ENCODE measurements around the gene AACS. TPM values are rescaled to one million over a fixed set of nuclear protein-coding genes. Genes with fewer than 3 reads are reported as not detected.

The AACS gene
- total and polyA plus RNA-seq, 2 of the 13 experiments (the other 11 are each of a cell fraction or from before 2014, with no cell fraction given): 23.3 to 28.8 TPM

DNA sequence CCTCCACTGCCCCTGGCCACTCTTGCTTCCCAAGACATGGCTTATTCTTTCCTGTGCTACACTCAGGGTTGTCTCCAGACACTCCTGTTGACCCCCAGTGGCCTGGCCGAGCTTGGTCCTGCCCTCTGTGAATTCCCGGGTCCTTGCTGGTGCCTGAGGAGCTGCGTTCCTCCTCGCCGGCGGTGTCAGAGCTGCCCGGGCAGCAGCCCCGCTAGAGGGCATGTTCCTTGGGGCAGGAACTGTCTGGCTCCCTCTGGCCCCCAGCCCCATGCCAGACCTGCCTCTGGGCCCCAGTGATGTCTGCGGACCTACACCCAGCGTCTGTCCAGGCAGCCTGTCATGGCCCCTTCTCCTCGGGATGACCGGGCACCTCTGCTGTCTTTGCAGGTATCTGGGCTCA, 68.4 kb downstream of the AACS start:
- Histone ChIP-seq H3K9me3 (ENCODE audit: low read length) (no peaks in the 10 kb centered on the region), H3K4me1 (ENCODE audit: insufficient read depth, low read length) (peaks cover 10% of the 10 kb centered on the region), H3K36me3 (replicated peaks in 1 of 2; ENCODE audit: control insufficient read depth in 1 of 2, insufficient read depth in 2 of 2, low read length in 2 of 2) (peaks cover 7 to 30% of the 10 kb centered on the region in 2 experiments; a peak in 3 of 5 replicates), H3K4me3 (replicated peaks in 1 of 3; ENCODE audit: insufficient read depth in 1 of 3, low read depth in 2 of 3, low read length in 3 of 3) (no peak overlapping the region), H3K27ac (ENCODE audit: extremely low read length, insufficient read depth, low read length) (no peak overlapping the region), H4K20me1 (ENCODE audit: insufficient read depth, low read length) (no peaks in the 10 kb centered on the region), H3K79me2 (ENCODE audit: insufficient read depth, low read length) (no peaks in the 10 kb centered on the region), H3K9ac (ENCODE audit: insufficient read depth, low read depth, low read length) (no peak overlapping the region), H3K4me2 (ENCODE audit: low read depth, low read length) (no peak overlapping the region), H2AFZ (ENCODE audit: low read length) (no peak overlapping the region), H3K27me3 (ENCODE audit: control insufficient read depth in 1 of 2, insufficient read depth in 2 of 2, low read length in 2 of 2) (no peaks in the 10 kb centered on the region)
- BruUV-seq (replicated peaks): no TSS peak
- no peak for TF ChIP-seq IRF2 (CRISPR knock-in tag; IDR thresholded peaks at IDR 0.05)
- TF ChIP-seq ZNF235 (CRISPR knock-in tag; IDR thresholded peaks at IDR 0.05; ENCODE audit: borderline replicate concordance): no peak
- TF ChIP-seq ZKSCAN1 (IDR thresholded peaks at IDR 0.05; ENCODE audit: low read length): no peak
- no peak for TF ChIP-seq SIX1 (CRISPR knock-in tag; IDR thresholded peaks at IDR 0.05; ENCODE audit: borderline replicate concordance)
- TF ChIP-seq ISL2 (CRISPR knock-in tag; IDR thresholded peaks at IDR 0.05): no peak
- TF ChIP-seq NCOA5 (CRISPR knock-in tag; IDR thresholded peaks at IDR 0.05): no peak
- TF ChIP-seq ZSCAN9 (CRISPR knock-in tag; IDR thresholded peaks at IDR 0.05; ENCODE audit: borderline replicate concordance): no peak
- TF ChIP-seq, protein P1, sequence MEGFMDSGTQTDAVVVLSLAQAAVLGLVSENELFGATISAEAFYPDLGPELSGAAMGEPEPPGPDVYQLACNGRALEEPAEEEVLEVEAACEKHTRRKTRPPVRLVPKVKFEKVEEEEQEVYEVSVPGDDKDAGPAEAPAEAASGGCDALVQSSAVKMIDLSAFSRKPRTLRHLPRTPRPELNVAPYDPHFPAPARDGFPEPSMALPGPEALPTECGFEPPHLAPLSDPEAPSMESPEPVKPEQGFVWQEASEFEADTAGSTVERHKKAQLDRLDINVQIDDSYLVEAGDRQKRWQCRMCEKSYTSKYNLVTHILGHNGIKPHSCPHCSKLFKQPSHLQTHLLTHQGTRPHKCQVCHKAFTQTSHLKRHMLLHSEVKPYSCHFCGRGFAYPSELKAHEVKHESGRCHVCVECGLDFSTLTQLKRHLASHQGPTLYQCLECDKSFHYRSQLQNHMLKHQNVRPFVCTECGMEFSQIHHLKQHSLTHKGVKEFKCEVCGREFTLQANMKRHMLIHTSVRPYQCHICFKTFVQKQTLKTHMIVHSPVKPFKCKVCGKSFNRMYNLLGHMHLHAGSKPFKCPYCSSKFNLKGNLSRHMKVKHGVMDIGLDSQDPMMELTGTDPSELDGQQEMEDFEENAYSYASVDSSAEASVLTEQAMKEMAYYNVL (CRISPR knock-in tag; IDR thresholded peaks at IDR 0.05; ENCODE audit: borderline replicate concordance): no peak
- FAIRE-seq: no peak
- ChIA-PET POLR2A (no interaction called here), CTCF (ENCODE audit: low intra/inter-chr PET ratio, low total read pairs) (no interaction called here)
- ATAC-seq: no peak
- 90% methylated on average over 3 of the region's 12 CpGs for WGBS (ENCODE audit: low lambda C conversion rate)
- in situ Hi-C loops (cut with HindIII; ENCODE audit: extremely low pct_ligation_motif_present, low pct_unique_long_range_greater_than_20kb): no loop called here
- intact Hi-C loops (cut with micrococcal nuclease; ENCODE audit: unreplicated experiment): no loop called here
- DNase-seq (ENCODE audit: low spot score): no peak

DNA sequence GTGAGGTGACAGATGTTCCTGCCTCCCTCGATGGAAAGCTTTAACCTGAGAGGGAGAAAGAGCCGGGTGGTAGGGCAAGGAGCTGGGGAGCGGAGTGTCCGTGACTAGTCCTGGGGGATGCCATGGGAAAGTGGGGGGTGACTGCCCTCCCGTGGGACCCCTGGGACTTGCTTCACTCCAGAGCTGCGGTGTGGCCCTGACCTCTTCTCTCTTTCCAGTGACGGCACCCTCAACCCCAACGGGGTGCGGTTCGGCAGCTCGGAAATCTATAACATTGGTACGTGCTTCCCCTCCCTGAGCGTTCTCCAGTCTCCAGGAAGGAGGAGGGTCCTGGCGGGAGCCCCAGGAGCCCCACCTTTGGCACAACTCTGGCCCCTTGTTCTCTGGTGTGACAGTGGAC, 69.3 kb downstream of the AACS start:
- 95% methylated on average over 11 of the region's 14 CpGs for WGBS (ENCODE audit: low lambda C conversion rate)
- no peak for FAIRE-seq
- no TSS peak for BruUV-seq (replicated peaks)
- TF ChIP-seq RAD21 (CRISPR knock-in tag; IDR thresholded peaks at IDR 0.05): no peak
- no peak for TF ChIP-seq ZNF747 (CRISPR knock-in tag; IDR thresholded peaks at IDR 0.05; ENCODE audit: borderline replicate concordance)
- no peak for TF ChIP-seq SRF (IDR thresholded peaks at IDR 0.05; ENCODE audit: low read depth, low read length)
- TF ChIP-seq, protein P2, sequence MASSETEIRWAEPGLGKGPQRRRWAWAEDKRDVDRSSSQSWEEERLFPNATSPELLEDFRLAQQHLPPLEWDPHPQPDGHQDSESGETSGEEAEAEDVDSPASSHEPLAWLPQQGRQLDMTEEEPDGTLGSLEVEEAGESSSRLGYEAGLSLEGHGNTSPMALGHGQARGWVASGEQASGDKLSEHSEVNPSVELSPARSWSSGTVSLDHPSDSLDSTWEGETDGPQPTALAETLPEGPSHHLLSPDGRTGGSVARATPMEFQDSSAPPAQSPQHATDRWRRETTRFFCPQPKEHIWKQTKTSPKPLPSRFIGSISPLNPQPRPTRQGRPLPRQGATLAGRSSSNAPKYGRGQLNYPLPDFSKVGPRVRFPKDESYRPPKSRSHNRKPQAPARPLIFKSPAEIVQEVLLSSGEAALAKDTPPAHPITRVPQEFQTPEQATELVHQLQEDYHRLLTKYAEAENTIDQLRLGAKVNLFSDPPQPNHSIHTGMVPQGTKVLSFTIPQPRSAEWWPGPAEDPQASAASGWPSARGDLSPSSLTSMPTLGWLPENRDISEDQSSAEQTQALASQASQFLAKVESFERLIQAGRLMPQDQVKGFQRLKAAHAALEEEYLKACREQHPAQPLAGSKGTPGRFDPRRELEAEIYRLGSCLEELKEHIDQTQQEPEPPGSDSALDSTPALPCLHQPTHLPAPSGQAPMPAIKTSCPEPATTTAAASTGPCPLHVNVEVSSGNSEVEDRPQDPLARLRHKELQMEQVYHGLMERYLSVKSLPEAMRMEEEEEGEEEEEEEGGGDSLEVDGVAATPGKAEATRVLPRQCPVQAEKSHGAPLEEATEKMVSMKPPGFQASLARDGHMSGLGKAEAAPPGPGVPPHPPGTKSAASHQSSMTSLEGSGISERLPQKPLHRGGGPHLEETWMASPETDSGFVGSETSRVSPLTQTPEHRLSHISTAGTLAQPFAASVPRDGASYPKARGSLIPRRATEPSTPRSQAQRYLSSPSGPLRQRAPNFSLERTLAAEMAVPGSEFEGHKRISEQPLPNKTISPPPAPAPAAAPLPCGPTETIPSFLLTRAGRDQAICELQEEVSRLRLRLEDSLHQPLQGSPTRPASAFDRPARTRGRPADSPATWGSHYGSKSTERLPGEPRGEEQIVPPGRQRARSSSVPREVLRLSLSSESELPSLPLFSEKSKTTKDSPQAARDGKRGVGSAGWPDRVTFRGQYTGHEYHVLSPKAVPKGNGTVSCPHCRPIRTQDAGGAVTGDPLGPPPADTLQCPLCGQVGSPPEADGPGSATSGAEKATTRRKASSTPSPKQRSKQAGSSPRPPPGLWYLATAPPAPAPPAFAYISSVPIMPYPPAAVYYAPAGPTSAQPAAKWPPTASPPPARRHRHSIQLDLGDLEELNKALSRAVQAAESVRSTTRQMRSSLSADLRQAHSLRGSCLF (CRISPR knock-in tag; IDR thresholded peaks at IDR 0.05; ENCODE audit: borderline replicate concordance): no peak
- no peak for TF ChIP-seq ZNF550 (CRISPR knock-in tag; IDR thresholded peaks at IDR 0.05; ENCODE audit: borderline replicate concordance)

More for the DNA sequence above, 69.3 kb downstream of the AACS start:
- CTCF ChIA-PET (ENCODE audit: low intra/inter-chr PET ratio, low total read pairs): no interaction called here
- Histone ChIP-seq H3K4me2 (ENCODE audit: low read depth, low read length) (no peak overlapping the region), H3K79me2 (ENCODE audit: insufficient read depth, low read length) (no peaks in the 10 kb centered on the region), H3K4me3 (replicated peaks in 1 of 3; ENCODE audit: insufficient read depth in 1 of 3, low read depth in 2 of 3, low read length in 3 of 3) (no peak overlapping the region), H3K9ac (ENCODE audit: insufficient read depth, low read depth, low read length) (no peak overlapping the region), H4K20me1 (ENCODE audit: insufficient read depth, low read length) (no peaks in the 10 kb centered on the region), H3K4me1 (ENCODE audit: insufficient read depth, low read length) (peaks cover 14% of the 10 kb centered on the region), H3K36me3 (replicated peaks in 1 of 2; ENCODE audit: control insufficient read depth in 1 of 2, insufficient read depth in 2 of 2, low read length in 2 of 2) (peaks cover 7 to 30% of the 10 kb centered on the region in 2 experiments; a peak in 4 of 5 replicates), H2AFZ (ENCODE audit: low read length) (no peak overlapping the region), H3K9me3 (ENCODE audit: low read length) (no peaks in the 10 kb centered on the region), H3K27ac (ENCODE audit: extremely low read length, insufficient read depth, low read length) (no peak overlapping the region), H3K27me3 (ENCODE audit: control insufficient read depth in 1 of 2, insufficient read depth in 2 of 2, low read length in 2 of 2) (no peaks in the 10 kb centered on the region)
- intact Hi-C loops (cut with micrococcal nuclease; ENCODE audit: unreplicated experiment): no loop called here
- ATAC-seq (no peak), DNase-seq (ENCODE audit: low spot score) (no peak)
- POLR2A ChIA-PET: no interaction called here
- in situ Hi-C loops (cut with HindIII; ENCODE audit: extremely low pct_ligation_motif_present, low pct_unique_long_range_greater_than_20kb): no loop called here
